ELF-1 (cell line): ENCODE results near the gene CHERP.
"Not testable (repeated sequence)": the region's sequence is repeated elsewhere in the genome, so short reads cannot be mapped to it uniquely, and the experiment has no call there.

ENCODE experiments used
- DNase-seq: peaks from one replicate; pipeline ENCODE4 v3.0.0-alpha.2; 2016; ENCODE audit warnings: low read depth, low spot score

CHERP gene

GRCh38 chr19:16576690-16577530 is 34.7 kb upstream of the CHERP start:
- DNase-seq, result no peak

- no peak for DNase-seq
These were observed 33.8 kb upstream of the CHERP start for GRCh38 chr19:16575861-16576689.

DNA sequence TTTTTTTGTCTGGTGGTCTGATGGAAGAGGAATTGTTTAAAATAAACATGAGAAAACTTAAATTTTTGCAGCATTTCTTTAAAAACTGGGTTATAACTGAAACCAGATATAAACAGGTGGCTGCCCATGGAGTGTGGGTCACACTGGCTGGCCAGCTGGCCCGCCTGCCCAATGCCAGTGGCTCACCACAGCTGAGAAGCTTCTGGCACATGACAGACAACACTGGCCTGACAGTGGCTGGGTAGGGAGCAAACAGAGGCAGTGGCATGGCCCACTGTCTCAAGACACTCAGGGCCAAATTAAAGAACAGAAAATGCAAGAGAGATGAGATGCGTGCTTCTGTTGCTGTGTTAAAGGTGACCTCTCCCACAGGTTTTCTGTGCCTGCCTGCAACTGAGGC is 33.0 kb upstream of the CHERP start:
- DNase-seq, result no peak

DNA sequence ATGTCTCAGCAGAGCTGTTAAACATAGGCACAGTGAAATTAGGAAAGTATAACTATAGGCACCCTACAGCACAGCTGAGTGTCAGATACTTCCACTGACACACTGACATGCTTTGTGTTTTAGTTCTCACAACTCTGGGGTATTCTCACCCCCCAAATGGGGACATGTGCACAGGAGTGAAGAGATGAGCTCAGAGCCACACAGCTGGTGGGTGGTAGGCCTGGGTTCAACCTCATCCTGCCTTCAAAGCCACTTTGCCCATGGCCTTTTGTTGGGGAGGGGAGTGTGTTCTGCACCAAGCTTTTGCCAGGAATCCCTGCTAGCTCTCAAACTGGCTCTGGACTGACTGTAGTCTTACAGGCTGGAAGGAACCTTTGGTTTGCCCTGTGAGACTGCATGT is 31.7 kb upstream of the CHERP start:
- DNase-seq, result no peak

GRCh38 chr19:16573296-16573695 is 31.1 kb upstream of the CHERP start:
- DNase-seq, result no peak

DNA sequence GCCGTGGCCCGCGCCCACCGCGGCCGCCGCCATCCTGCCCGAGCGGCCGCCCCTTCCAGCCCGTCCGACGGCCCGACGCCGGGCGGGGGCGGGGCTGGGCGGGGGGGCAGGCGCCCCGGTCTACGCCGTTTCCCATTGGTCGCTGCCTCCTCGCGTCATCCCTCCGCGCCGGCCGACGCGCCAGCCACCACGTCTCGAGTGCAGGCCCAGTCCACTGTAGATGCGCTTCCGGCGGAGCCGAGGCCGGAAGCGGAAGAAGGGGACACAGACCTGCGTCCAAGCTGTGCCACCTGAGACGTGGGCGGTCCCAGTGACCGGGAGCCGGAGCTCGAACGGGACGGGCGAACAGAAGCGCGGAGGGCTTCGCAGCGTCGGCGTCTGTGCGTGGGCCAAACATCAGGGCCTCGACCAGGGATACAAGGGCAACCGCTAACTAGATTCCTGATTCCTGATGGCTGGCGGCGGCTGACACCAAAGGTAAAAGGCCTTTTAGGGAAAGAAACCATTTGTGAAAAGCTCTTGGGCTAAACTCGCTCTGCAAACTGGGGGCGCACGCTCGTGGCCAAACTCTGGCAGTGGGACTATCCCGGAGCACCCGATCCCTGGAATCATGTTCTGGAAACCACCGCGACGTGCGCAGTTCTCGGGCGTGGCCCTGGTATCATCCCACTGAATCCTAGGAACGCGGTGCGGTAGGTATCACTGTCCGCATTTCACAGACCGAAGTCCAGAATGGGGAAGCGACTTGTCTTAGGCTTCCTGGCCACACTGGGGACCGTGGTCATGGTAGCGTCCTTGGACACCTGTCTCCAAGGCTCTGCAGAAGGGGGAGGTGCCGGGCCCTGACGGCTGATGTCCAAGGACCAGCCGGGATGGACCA is 30.3 kb upstream of the CHERP start, which contains the start of gene SLC35E1:
SLC35E1 (minus strand) TSS at position 84 of the 880 bp plus-strand sequence; CDS start at position 33, 51 bp downstream.
- peak; percentile 98 for DNase-seq

DNA sequence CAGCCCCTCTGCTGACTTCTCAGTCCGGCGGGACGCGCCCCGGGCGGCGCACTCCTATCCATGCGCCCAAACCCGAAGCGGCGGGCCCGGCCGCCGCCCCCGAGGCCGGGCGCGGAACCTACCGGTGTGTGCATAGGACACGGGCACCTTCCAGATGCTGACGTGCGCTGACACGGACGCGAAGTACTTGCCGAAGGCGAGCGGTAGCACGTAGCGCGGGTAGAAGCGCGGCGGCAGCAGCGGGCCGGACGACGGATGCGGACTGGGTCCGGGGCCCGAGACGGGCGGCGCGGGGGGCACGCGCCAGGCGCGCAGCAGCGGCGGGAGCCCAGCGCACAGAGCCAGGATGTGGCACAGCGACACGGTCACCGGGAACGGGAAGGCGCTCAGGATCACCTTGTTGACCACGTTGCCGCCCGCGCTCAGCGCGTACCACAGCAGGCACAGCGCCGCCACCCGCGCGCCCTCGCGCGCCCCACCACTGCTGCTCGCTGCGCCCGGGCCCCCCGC is 29.6 kb upstream of the CHERP start:
- DNase-seq, result peak; percentile 46

DNA sequence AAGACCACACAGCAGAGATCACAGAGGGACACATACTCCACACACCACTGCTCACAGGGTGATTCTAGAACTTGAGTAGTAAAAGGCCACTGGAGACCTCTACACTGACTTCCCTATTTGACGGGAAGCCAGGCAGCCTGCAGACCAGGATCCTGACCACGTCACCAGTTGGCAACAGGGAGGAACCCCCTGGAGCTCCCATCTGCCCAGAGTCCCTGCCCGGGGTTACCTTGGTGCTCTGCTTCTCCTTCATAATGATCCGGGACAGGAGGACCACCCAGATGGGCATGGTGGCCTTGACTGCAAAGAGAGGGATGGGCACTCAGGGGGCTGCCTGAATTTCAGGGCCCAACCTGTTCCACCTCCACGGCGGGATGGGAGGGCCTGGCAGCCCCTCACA is 29.0 kb upstream of the CHERP start:
- DNase-seq, result no peak

- peak; percentile 48 for DNase-seq
These were observed 27.5 kb upstream of the CHERP start for GRCh38 chr19:16569609-16570320.

GRCh38 chr19:16566702-16567101 is 24.5 kb upstream of the CHERP start:
- no peak for DNase-seq

DNA sequence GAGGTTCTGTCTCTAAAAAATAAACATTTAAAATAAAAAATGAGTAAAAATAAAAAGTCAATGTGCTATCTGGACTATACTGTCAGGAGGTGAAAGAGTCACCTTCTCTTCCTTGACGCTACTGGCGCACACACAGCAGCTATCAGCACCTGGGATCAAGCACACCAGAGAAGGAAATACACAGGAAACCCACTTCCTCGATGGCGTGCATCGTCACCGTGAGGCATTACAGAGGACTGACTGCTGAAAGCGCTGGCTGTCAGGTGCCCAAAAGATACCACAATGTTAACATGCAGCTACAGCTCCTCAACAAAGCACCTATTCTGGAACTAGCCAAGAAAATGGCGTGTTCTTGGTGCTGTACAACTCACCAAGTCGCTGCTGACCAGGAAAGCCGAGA is 23.9 kb upstream of the CHERP start:
- no peak for DNase-seq

GRCh38 chr19:16564842-16565241 is 22.6 kb upstream of the CHERP start:
- DNase-seq, result no peak

- DNase-seq, result no peak
These were observed 20.4 kb upstream of the CHERP start for GRCh38 chr19:16562608-16563025.

- no peak for DNase-seq
These were observed 19.1 kb upstream of the CHERP start for GRCh38 chr19:16561382-16561781.

DNA sequence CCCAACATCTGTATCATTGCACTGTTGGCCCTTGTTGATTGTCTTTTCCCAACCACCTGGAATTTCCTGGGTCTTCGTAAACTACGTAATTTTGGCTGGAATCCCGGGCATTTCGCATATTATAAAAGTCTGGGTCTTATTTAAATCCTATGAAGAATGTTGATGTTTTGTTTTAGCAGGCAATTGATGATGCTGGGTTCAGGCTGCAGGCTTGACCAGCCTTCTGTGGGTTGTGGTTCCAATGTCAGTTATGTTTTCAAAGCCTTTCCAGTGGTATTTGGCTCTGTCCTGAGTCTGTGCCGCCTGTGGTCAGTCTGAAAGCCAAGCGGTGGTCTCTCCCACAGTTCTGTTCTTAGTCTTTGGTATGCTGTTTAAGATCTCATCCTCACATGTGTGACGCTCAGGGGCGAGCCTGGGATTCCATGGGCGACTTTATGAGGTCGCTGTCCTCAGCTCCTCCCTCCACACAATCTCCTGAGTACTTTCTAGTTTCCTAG is 17.6 kb upstream of the CHERP start:
- DNase-seq, result peak; percentile 25

- no peak for DNase-seq
These were observed 12.5 kb upstream of the CHERP start for GRCh38 chr19:16554776-16555175.

DNA sequence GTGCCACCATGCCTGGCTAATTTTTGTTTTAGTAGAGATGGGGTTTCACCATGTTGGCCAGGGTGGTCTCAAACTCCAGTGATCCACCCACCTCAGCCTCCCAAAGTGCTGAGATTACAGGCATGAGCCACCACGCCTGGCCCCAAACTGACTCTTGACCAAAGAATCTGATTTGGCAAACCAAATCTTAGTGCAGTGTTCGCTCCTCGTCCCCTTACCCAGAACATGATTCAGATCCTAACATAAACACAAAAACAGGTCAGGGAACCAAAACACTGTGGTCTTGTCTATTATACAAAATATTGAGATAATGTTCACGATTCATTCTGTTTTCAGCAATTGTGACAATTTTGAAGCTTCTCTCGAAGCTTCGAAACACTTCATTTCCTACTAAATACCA is 9.7 kb upstream of the CHERP start:
- not testable (repeated sequence) for DNase-seq

DNA sequence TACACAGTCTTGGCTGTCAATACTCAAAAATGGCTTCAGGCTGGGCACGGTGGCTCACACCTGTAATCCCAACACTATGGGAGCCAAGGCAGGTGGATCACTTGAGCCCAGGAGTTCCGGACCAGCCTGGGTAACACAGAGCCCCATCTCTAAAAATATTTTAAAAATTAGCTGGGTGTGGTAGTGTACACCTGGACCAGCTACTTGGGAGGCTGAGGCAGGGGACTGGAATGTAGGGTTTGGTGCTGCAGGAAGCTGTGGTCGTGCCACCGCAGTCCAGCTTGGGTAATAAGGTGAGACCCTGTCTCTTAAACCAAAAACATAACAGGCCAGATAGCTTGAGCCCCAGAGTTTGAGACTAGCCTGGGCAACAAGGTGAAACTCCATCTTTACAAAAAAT is 6.7 kb upstream of the CHERP start:
- DNase-seq, result no peak

DNA sequence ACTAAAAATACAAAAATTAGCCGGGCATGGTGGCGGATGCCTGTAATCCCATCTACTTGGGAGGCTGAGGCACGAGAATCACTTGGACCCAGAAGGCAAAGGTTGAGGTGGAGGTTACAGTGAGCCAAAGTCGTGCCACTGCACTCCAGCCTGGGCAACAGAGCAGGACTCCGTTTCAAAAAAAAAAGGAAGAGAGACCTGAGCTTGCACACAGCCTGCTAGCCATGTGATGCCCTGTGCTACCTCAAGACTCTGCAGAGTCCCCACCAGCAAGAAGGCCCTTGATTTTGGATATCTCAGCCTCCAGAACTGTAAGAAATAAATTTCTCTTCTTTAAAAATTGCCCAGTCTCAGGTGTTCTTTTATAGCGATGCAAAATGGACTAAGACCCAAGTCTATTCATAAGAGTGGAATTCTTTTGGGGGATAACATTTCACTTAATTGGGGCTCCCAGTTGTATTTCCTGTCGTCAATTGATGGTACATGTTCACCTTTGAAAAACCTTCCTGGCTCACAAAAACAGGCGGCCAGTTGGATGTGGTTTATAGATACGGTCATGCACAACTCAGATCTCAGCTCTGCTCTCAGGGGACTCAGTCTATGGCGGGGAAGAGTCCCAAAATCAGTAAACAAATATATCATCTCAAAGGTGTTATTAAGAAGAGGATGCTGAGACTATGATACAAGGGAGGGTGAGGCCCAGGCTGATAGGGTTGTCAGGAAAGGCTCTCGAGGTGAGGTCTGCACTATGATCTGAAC is 2.4 kb upstream of the CHERP start:
- no peak for DNase-seq

DNA sequence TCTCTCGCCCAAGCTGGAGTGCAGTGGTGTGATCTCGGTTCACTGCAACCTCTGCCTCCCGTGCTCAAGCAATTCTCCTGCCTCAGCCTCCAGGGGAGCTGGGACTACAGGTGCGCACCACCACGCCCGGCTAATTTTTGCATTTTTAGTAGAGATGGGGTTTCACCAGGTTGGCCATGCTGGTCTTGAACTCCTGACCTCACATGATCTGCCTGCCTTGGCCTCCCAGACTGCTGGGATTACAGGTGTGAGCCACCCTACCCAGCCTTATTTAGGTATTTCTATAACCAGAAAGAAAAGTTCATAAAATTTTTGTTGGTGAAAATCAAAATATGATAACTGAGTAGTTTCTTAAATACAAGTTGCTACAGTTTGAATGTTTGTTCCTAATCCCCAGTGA is 1.5 kb upstream of the CHERP start:
- DNase-seq, result not testable (repeated sequence)
